DMS153 (cell line): Measurements from ENCODE around the gene ZDHHC13.

Source experiments
- DNase-seq: peaks from one replicate; lab custom pipeline; 2025; lab: John Stamatoyannopoulos, UW

The ZDHHC13 gene

DNA sequence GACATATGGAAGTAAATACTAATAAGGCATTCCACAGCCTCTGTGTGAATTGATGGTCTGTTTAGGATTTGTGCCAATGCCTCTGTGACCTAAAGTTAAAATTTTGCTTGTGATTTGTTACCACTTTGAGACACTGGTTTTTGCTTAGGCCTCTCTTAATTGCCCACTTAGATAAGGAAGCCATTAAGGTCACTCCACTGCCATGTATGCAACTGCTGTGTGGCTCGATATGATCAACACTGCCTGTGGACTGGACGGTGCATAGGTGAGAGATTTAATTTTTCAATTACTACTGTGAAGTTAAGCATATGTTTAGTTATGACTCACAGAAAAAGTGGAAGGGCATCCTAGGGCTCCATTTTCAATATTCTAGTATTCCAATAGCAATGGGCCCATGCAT lies 47.9 kb downstream of the ZDHHC13 start:
- no peak for DNase-seq

DNA sequence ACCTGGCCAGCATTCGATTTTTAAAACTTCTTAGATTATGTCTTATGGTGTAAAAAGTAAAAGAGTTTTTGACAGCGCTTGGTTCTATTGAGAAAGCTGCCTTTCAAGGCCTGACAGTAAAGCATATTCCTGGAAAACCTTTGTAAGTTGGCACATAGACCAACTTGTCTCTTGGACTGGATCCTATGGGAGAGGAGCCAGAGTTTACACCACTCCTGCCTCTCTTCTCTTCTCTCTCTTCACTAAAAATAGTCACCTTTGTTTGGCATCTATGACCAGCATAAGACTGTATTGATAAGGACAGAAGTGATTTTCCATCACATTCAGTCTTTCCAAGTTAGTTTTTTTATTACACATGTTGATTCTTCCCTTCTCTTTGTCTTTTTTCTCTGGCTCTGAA lies 51.1 kb downstream of the ZDHHC13 start:
- no peak for DNase-seq

DNA sequence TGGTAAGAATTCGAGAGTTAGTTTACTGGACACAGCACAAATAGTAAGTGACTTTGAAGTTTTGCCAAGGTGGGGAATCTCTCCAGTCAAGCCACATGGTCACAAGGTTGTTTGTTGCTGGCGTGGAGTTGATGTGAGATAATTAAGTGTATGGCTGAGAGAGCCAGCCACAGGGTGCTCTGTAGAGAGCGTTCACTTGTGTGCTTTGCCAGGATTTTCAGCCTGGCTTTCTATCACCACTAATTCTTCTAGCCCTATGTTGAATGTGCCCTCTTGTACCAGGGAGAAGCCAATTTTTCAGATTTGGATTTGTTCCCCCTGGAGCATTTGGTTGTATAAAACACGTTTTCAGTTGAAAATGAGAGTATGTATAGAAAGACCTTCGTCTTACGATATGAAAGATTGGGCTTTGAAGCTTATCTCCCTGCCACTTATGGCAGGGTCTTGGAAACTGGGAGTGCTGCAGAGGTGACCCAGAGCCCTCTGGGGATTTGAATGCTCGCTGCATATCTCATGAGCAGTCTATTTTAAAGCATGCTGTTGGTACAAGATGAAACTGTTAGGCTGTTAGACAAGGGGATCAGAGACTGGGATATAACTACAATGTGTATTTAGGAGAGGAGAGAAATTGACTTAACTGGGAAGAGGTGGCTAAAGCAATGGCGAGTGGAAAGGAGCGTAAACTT lies 56.2 kb downstream of the ZDHHC13 start:
- no peak for DNase-seq

DNA sequence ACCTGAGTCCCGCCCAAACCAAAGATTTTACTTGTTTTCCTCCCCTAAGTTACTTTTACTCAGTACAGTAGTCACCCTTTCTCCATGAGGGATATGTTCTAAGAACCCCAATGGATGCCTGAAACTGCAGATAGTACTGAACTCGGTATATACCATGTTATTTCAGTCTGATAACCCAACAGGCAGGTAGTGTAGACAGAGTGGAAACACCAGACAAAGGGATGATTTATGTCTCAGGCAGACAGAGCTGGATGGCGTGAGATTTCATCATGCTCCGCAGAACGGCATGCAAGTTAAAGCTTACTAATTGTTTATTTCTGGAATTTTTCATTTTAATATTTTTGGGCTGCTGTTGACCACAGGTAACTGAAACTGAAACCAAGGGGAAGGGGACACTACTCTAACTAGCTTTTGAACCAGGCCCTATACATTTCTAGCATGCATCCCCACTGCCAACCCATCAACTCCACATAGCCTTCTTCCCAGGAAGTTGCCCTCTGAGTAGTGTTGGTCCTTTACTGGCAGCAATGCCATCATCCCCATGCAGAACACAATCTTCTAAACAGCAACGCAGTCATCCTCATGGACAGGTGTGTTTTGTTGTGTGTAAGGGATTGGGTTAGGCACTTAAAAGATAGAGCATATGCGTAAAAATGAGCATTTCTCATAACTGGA lies 57.1 kb downstream of the ZDHHC13 start:
- DNase-seq: no peak

DNA sequence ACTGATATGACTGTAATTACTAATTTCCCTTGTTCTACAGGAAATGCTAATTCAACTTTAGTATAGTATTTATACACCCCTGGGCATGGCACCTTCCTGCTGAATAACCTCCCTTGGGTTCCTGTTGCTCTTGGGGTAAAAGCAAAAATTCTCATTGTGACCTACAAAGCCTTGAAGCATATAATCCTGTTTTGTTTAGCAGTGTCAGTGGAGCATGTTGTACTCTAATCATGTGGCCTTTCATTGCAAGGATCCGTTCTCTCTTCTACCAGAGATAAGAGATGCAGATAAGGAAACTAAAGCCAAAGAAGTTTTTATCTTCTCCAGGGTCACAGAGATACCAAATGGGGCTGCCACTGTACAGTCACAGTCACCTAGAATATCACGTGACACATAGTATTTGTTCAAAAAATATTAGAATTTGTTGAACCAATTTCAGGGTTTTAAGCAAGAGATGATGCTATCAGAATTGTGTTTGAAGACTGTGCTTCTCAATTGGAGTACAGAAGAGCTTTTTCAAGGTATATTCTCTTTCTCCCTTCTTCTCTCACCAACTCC lies 59.7 kb downstream of the ZDHHC13 start:
- no peak for DNase-seq

DNA sequence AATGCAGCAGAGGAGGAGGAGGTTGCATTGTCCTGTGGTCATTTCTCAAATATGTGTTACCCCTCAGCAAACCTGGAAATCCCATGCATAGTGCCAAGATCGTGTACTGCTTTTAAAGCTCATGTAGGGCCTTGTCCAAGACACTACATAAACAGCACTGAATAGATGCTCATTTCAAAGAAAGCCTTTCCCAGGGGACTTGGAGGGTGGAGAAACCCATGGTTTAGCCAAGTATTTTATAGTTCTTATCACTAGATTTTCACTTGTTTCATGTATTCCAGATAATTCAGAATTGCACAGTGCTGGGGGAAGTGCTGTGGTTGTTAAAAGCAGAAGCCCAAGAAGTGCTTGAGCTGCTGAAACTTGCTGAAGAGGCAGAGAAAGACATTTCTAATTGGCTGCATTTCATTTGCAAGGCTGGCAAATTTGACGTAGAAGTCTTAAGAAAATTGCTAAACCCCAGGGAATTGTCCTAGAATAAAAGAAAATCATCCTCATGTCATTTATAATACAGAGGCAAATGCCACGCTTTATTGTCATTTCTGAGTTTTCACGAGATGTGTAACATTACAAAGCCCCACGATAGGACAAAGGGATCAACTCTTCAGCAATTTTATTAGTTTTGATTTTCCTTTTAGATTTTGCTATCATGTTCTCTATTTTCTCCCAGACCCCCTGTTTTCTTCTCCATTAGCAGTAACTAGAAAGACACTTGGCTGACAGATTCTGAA lies 64.7 kb downstream of the ZDHHC13 start:
- no peak for DNase-seq

DNA sequence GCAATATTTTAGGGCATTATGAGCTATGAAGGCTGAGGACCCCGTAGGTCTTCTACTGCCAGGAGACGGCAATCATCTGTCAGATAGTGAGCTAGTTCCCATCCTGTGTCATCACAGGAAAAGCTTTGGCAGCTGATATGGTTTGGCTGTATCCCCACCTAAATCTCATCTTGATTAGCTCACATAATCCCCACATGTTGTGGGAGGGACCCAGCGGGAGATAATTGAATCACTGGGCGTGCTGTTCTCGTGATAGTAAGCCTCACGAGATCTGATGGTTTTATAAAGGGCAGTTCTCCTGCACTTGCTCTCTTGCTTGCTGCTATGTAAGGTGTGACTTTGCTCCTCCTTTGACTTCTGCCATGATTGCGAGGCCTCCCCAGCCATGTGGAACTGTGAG lies 66.7 kb downstream of the ZDHHC13 start:
- DNase-seq: no peak

DNA sequence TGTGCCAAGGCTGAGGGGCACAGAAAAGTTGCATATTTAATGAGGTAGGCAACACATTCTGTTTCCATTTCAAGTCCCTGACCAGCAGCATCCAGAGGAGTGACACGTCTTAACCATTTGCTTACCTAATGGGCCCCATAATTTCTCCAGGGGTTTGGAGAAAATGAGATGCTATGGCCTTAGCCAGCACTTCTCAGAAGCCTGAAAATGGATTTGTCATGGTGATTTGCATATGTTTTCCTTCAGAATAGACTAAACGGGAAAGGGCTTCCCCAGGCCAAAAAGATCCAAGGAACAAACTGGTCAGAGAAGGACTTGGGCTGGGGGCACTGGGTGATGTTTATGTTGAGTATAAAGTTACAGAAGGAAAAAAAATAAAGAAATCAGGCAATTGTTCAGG lies 68.1 kb downstream of the ZDHHC13 start:
- no peak for DNase-seq

DNA sequence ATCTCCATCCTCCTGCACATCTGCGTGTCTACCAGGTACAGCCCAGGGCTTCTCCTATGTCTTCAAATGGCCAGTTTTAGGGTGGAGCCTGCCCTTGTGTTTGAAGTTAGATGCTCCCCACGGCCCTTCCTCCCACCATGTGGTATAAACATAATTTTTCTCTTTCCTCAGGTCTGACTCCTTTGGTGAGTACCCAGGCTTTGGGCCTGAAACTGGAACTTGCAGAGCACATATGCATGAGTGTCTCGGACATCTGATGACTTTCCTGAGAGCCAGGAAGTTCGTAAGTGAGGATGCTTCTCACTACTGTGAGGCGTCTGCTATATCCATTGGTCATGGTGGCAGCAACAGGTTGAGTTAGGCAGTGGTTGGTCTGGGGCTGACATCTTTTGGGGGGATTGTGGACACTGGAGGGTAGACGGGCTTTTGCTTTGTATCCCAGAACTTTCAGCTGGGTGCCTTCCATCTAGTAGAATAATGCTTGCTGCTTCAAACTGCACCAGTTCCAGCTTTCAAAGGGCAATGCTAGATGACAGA lies 68.6 kb downstream of the ZDHHC13 start:
- DNase-seq: no peak

DNA sequence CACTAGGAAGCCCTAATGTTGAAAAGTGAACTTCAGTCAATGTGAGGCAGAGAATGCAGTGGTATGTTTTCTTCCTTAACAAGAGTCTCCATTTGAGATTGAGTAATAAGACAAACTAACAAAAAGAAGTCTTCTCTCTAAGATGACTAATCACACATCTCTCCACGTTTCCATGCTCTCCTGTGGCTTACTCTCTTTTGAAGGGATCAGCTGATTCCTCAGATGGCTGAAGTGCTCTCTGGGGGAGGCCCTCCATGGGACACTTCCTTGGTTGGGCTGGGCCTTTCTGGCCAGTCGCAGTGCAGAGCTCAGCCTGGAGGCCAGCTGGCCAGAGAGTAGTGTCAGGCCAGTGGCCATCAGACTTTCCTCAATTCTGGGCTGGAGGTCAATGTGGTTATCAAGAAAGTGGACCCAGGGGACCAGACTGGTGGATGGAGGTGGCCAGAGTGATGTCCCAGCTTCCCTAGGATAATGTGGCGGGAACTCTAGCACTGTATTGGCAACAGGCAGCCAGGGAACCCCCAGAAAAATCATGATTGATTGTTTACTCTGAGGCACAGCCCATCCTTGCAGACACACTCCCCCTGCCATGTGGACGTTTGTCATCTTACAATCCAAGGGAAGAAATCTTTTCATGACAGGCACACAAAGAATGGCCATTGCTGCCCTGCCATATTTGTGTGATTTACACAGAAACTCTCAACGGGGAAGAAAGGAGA lies 70.3 kb downstream of the ZDHHC13 start:
- no peak for DNase-seq

DNA sequence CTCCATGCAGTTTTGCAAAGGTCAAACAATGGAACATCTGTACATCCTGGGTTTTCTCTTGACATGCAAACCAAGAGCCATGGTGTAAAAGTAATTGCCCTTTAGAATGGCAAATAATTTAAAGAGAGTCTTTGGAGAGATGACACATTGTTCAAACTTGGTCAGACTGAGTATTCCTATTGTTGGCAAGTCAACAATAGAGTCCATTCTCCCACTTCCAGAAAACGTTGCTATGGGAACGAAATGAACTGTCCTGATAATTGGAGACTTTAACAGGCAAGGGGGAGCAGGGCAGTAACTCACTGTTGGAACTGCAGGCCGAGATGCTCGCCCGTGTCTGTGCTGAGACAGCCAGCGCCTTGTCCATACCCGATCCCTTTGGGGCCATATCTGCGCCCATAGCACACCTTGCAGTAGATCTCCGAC lies 70.9 kb downstream of the ZDHHC13 start:
- DNase-seq: no peak

DNA sequence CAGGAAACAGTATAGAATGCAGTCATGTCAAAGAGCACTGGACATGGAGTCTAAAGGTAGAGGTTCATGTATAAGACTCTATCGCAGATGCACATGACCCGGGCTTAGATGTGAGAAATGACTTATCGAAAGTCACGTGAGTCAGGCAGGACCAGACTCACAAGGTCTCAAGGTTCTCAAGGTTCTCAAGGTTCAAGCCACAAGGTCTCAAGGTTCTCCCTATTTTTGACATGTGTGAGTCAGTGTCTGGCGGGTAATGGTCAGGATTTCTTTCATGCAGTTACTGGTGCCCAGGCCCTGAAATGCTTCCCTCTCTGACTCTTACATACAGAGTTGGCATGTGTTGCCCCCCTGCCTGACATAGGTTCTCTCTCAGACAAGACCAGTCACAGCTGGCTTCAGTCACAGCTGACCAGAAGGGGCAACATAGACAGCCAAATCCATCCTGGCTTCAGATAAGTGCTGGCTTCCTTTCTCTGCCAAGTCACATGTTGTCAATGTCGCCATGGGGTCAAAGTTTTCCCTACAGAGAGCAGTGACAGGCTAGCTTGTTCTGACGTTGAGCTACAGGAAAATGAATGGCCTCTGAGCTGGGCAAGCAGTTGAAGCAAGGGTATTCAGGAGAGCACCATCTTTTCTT lies 74.7 kb downstream of the ZDHHC13 start:
- DNase-seq: no peak

DNA sequence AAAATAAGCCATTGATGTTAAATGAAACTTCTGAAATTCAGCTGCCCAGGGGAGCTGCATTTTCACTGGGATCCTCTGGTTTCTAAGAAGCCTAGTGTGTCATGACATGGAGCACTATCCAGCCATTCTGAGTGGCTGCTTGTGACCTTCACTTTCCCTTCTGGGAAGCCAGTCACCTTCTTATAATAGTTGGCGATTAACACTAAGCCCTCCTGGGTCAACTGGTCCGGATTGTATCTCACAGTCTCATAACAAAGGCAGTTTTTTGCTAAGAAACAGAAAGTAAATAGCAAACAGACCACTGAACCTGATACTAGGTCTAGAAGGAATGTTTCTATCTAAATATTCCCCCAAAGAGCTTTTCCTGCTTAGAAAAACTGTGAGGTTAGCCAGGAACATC lies 76.9 kb downstream of the ZDHHC13 start:
- DNase-seq: no peak

DNA sequence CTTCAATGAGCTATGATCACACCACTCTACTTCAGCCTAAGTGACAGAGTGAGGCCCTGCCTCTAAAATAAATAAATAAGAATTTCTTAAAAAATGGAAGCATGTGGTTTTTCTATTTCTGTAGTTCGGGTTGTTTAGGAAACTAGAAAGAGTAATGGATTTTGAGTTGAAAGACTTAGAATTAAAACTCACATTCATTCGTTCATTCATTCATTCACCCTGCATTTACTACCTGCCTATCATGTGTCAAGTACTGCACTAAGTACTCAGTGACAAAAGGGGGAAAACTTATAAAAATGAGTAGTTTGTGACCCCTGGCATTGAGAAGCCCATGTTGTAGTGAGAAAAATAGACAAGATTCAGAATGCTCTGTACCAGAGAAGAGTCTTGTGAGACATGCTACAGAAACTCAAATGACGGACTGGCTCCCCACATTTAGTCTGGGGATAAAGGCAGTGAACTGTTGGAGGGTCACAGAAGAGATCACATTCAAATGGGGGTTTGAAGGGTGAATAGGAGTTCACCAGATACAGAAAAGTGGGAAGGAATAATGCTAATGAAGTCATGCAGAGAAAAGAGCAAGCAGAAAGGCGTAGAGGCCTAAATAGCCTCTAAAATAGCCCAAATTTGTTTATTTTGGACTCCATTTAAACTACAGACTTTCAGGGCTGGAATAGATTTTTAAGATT lies 77.8 kb downstream of the ZDHHC13 start:
- no peak for DNase-seq

DNA sequence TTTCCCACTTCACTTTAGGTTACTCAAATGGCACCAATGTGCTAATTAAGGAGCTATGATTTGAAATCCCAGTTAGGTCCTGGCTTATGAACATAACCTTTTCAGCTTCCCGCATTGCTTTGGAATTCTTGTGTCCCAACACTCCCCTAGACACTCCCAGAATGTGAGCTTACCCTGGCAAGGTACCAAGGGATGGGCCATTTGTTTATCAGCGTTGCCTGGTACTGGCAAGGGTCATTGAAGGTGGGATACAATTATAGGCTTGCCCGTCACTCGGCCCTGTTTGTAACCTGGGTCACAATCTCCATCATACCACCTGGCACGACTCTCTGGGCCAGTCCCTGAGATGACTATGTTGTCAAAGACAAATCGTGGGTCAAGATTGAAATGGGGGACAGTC lies 79.5 kb downstream of the ZDHHC13 start:
- DNase-seq: no peak

DNA sequence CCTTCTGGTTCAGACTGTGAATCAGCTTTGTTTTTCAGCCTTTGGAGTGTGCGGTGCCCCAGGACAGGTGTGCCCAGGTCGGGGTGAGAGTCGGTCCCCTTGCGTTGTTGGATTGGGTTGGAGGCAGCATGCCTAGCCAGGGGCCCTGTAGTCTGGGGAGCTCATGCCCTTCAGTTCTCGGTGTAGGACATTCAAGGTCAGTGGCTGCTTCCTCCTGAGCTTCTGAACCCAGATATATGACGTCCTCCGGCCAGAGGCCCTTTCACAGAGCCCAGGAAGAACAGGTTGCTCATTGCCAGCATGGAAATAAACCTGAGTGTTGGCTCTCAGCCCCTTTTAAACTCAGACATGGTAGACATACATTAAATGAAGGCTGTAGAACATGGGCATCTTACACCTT lies 82.1 kb downstream of the ZDHHC13 start:
- no peak for DNase-seq

DNA sequence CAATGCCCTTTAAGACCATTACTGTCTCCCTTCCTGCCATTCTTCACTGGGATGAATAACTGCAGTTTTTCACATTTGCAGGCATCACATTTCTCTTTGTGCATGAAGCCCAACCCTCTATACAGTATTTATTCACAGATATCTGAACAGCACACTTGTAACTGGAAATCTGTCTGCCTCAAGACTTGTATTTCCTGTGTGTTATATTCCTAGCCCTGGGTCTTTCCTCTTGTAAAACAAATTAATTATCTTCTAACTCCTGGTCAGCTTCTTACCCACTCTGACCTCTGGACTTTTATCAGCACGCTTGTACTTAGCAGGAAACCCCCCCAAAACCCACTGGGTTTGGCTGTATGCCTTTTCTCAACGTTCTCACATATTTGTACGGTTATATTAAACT lies 82.8 kb downstream of the ZDHHC13 start:
- peak; percentile 35 for DNase-seq

DNA sequence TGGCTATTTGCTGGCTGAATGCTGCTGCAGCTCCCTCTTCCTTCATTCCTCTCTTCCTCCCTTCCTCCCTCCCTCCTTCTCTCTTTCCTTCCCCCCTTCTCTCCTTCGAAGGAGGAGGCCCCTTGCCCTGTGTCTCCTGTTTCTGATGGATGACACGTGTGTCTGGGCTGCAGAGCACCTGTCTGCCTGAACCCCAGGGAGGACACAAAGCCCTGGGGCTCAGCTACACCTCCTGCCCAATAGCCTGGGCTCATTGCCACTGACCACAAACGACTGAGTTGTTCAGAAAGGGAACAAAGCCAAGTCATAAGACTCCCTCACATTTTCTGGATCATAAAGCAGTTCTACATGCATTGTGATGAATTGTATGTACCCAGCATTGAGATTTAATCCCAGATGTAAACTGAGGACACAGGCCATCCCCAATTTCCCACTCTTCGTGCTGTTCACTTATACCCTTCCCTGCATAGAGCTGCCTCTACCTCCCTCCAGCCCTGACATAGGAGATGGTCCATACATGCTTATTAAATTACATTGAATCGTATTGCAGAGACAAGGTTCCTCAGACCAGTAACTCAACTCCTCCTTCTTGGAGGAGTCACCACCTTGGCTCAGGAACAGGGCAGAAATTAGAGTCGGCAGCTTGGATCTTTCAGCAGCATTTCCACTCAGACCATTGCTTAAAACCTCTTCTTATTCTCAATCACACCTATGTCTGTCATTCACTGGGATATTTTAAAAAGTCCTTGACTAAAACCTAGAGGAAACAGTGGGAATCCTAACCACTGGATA lies 83.6 kb downstream of the ZDHHC13 start:
- DNase-seq: peak; percentile 32

DNA sequence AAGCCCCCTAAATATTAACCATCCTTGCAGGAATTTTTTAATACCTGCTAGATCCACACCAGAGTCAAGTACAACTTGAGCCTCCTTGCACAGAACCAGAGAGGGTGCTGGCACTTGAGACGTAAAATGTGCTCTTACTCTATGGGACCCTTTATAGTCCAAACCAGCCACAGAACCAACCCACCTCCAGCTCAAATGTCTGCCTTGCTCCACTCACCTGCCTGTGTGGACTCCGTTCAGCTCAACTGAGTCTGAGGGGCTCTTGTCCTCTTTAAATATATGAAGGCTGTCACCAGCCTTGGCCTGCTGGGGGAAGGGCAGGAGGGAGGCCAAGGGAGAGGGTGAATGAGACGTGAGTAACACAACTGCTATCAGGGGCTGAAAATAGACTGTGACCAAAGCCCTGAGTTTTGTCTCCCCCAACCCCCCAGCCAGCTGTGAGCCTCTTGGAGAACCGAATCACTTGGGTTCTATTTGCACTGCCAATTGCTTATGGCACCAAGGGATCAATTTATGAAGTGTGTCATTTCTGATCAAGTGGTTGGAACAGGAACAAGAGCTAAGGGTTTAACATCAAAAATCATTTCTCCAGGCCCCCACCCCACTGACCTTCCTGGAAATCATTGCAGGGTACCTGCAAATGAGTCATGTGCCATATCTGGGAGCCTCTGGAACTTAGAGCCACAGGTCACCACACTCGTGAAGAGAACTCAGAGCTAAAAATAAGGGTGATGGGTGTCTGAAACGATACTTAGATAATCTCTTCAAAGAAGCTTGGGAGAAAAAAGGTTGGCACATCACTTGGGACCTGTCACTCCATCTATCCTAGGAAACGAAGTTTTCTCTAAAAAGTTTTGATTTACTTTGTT lies 85.0 kb downstream of the ZDHHC13 start, which contains the start of gene CSRP3:
TSS of gene CSRP3 (minus strand) at position 247 of the 869 bp plus-strand sequence. CDS start 9,535 bp downstream, outside the sequence.
- DNase-seq: no peak
